GM19397 (cell line): ENCODE results near the gene SLC9A9.

Source experiments
- ATAC-seq: cut with Tn5 transposase; IDR thresholded peaks from one replicate; pipeline ENCODE4 v1.9.1; 2021; ENCODE audit warnings: mild to moderate bottlenecking, moderate library complexity; ENCODE audit not compliant: unreplicated experiment

SLC9A9 gene

GRCh38 chr3:143567823-143568222 lies 280.4 kb downstream of the SLC9A9 start:
- no peak for ATAC-seq

- ATAC-seq: no peak
Measured at GRCh38 chr3:143565951-143566350, 282.3 kb downstream of the SLC9A9 start.

- ATAC-seq: no peak
Measured at GRCh38 chr3:143563786-143564185, 284.5 kb downstream of the SLC9A9 start.

GRCh38 chr3:143562789-143563188 lies 285.5 kb downstream of the SLC9A9 start:
- ATAC-seq: no peak

GRCh38 chr3:143559296-143559695 lies 289.0 kb downstream of the SLC9A9 start:
- no peak for ATAC-seq

- ATAC-seq: no peak
Measured at GRCh38 chr3:143552851-143553250, 295.4 kb downstream of the SLC9A9 start.

GRCh38 chr3:143551761-143552160 lies 296.5 kb downstream of the SLC9A9 start:
- no peak for ATAC-seq

GRCh38 chr3:143548861-143549497 lies 299.3 kb downstream of the SLC9A9 start:
- ATAC-seq: no peak

GRCh38 chr3:143548393-143548792 lies 299.9 kb downstream of the SLC9A9 start:
- no peak for ATAC-seq

- ATAC-seq: no peak
Measured at GRCh38 chr3:143538577-143538981, 309.7 kb downstream of the SLC9A9 start.

- no peak for ATAC-seq
Measured at GRCh38 chr3:143538061-143538460, 310.2 kb downstream of the SLC9A9 start.

- peak; percentile 8 for ATAC-seq
Measured at GRCh38 chr3:143536817-143537535, 311.3 kb downstream of the SLC9A9 start.

GRCh38 chr3:143535994-143536784 lies 312.1 kb downstream of the SLC9A9 start:
- ATAC-seq: peak; percentile 89

- no peak for ATAC-seq
Measured at GRCh38 chr3:143533391-143533790, 314.9 kb downstream of the SLC9A9 start.

GRCh38 chr3:143532091-143532490 lies 316.2 kb downstream of the SLC9A9 start:
- ATAC-seq: no peak

- ATAC-seq: no peak
Measured at GRCh38 chr3:143531101-143531500, 317.2 kb downstream of the SLC9A9 start.

GRCh38 chr3:143529798-143530197 lies 318.5 kb downstream of the SLC9A9 start:
- ATAC-seq: no peak

GRCh38 chr3:143529018-143529478 lies 319.2 kb downstream of the SLC9A9 start:
- peak; percentile 84 for ATAC-seq

GRCh38 chr3:143526011-143526545 lies 322.2 kb downstream of the SLC9A9 start:
- ATAC-seq: no peak

- ATAC-seq: no peak
Measured at GRCh38 chr3:143525408-143525807, 322.9 kb downstream of the SLC9A9 start.

GRCh38 chr3:143521803-143522202 lies 326.5 kb downstream of the SLC9A9 start:
- ATAC-seq: no peak
